Hepatic stellate cell (primary cell): ENCODE results near the gene CCNI2.

ENCODE experiments used
- DNase-seq: peaks from one replicate; pipeline ENCODE4 v3.0.0; 2011; ENCODE audit warnings: low spot score

Gene CCNI2

GRCh38 chr5:132765311-132766019, 18.2 kb downstream of the CCNI2 start:
- no peak for DNase-seq

GRCh38 chr5:132766020-132766805, 19.0 kb downstream of the CCNI2 start:
- no peak for DNase-seq

GRCh38 chr5:132766806-132767055, 19.5 kb downstream of the CCNI2 start:
- DNase-seq = no peak

GRCh38 chr5:132767150-132767549, 19.9 kb downstream of the CCNI2 start:
- no peak for DNase-seq

GRCh38 chr5:132768485-132768868, 21.3 kb downstream of the CCNI2 start:
- no peak for DNase-seq

GRCh38 chr5:132770476-132771159, 23.4 kb downstream of the CCNI2 start:
- DNase-seq = no peak

DNA sequence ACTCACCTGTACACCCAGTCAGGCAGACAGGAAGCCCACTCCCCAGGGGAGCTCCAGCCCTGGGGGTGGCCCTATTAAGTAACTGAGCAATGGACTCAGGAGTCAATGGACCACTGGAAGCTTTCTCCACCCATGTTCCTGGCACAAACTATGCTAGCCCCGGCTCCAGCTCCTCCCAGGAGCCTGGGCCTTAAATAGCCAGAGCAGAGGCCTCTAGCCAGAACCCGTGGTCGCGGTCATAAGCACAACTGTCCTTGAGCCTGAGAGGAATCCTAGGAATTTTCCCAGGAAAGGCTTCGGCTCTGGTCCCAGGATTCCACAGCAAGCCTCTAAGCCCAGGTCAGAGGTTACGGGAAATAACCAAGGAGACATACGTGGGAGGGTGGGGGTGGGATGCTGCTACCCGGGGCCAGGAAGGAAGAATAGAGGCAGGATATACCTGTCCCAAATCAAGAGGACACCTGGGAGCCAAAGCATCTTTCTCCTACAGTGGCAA, 24.3 kb downstream of the CCNI2 start:
- peak; percentile 93 for DNase-seq

DNA sequence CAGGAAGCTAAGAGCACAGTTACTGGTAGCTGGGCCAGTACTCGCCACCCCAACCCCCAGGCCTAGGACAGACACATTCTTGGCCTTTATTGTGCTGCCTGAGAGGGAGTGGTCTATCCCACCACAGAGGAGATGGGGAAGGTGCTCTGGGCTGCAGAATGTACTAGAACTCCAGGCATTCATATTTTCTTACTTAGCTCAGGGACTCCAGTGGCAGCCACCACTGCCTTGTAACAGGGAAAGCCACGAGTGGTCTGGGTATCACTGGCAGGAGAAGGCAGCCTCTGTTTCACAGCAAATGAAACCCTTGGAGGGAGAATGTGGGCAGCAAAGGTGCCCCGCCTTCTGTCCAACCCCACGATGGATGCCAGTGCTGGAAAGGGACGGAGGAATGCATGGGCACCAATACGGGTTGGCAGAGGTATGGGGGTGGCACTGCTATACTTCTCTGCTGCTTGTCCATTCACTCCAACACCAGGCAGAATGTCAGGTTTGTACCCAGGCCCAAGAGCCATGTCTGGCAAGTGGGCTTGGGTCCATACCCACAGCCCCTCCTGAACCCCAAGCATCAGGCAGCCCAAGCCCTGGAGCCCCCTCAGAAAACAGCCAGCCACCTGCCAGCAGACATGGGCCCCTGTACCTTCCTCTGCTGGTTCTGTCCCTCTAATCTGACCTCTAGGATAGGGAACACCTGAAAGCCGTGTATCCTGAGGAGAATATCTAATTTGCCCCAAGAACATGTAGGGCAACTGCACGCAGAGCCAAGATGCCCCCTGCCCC, 25.3 kb downstream of the CCNI2 start:
- no peak for DNase-seq

DNA sequence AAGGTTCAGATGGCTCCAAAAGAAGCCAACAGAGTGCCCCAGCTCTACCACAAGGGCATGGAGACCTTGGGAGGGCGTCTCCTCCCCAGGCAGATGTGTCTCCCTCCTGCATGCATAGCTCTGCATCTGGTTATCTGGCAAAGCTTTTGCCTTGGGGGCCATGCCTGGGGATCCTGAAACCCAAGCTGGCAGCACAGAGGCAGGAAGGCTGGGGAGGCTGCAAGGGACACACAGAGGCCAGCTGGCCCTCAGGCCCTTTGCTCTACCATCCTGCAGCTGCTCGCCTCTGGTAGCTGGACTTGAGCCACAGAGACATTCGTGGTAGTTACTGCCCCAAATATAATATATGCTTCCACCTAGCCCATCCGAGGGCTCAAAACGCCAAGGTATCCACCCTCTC, 25.9 kb downstream of the CCNI2 start:
- DNase-seq = no peak

DNA sequence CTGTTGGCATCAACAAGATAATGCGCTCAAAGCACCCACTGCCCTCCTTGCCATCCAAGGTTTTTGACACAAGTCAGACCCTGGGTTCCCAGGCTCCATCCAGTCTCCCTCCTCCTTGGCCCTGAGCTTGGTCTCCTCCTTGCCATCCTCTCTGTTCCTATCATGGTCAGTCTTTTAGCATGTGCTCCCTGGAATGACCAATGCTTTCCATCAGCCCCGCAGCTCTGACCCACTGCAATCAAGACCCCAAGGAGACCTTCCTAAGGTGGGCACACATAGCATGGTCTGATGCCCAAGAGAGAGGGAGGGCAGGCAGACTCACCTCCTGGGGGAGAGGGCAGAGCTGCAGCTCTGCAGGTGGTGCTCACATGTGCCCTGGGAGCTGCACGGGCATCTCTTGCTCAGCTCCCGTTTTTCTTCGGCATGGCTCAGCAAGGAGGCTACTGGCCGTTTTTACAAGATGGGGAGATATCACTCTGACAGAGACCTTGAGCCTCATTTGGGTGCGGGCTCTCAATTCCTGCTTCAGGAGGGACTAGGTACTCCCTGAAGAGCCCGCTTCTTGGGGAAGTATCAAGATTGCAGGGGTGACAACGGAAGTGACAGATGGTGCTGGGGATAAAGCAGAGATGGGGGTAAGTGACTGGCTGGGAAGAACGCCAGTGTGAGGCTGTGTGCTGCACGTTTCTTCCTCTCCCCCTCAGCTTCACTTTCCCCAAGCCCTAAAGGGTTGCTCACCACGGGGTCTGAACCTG, 26.6 kb downstream of the CCNI2 start:
- no peak for DNase-seq

GRCh38 chr5:132774406-132774805, 27.2 kb downstream of the CCNI2 start:
- DNase-seq = no peak

DNA sequence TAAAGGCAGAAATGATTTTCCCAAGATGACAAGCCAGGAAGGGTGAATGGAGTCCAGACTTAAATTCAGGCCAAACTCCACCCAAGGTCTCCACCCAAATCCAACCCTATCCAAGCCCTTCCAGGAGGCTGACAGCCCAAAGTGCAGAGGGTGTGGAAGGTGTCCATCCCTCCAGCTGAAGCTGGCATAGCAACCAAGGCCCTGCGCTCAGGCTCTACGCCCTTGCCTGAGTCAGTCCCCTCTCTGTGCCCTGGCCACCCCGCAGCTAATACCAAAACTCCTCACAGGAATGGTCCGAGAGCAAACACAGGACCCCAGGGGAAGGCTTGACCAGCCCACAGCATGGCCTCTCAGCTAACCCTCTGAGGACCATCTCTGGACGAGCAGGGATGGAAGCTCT, 27.7 kb downstream of the CCNI2 start:
- DNase-seq = no peak

DNA sequence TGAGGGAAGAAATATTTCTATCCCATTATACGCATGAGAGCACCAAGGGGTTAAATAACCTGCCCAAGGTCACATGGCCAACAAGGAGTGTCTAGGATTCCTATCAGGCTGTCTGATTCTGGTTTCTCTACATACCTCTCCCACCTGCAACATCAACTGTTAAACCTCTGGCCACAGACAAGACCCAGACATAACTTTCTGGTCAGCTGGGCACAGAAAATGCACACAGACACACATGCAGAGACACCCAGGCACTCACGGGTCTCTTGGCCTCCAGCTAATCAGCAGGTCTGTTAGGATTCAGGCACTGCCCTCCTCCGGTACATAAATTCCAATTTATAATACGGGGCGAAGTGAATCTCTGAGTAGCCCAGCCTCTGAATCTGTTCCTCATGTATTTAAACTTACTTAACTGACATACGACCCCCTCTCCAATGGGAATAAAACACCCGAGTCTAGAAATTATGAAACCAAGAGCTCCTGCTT, 28.3 kb downstream of the CCNI2 start:
- DNase-seq = no peak

DNA sequence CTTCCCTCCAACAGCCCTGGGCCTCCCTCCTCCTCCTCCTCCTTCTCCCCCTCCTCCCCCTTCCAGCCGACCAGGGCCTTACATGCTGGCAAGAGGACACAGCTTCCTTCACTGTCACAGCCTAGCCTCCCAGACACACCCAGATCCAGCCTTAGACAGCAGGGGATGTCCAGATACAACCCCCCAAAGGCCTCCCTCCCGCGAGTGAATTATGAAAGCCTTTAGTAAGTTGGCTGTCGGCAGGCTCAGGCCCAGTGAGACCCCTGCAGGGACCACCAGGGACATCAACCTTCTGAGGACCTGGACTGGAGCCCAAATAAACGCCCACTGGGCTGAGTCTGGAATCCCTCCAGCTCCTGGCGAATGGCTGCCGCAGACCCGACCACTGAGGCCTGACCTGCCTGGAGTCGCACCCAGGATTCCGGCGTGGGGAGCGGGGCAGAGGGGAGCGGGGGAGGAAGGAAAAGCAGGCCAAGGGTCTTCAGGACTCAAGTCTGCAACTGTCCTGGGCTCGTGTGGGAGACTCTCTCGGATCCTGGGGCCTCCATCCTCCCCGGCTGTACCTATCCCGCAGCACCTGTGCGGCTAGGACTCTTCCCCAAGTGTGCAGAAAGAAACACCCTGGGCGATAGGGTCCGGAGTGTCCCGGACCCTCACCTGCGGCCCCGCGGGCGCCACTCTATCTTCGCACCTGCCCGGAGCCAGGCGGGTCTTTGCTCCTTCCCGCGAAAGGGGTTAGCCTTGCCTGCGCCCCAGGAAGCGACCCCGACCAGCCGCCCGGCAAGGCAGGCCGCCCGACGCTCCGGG, 29.1 kb downstream of the CCNI2 start:
- peak; percentile 66 for DNase-seq

DNA sequence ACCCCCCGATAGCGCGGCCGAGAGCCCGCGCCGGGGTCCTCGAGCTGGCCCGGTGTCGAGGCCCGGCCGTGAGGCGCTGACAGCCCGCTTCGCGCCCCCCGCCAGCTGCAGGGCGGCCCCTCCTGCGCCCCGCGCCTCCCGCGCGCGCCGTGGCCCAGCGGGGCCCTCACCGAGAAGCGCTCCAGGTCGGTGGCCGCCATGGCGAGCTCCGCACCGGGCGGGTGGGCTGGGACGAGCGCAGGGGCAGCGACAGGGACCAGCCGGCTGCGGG, 29.6 kb downstream of the CCNI2 start:
- no peak for DNase-seq

GRCh38 chr5:132777209-132778069, 30.2 kb downstream of the CCNI2 start, which contains the start of gene SEPTIN8:
TSS of gene SEPTIN8 (minus strand) at chr5:132777239. CDS start at chr5:132777137, 102 bp downstream.
- DNase-seq = peak; percentile 69

GRCh38 chr5:132778129-132778528, 30.9 kb downstream of the CCNI2 start:
- DNase-seq = no peak

DNA sequence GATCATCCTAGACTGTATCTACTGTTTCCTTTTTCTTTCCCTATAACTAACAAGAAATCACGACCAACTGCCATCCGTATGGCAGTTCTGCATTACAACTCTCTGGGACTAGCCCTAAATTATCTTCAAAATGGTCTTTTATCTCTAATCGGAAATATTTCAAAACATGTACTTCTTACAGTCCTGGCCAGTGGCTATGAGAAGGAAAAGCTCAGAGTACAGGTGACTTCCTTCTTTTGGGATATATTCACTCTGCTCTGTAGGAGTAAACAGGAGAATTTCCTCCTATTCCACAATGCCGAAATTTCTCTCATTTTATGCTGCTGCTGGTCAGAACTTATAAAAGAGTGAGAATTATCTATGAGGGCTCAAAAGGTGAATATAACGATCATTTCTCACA, 31.6 kb downstream of the CCNI2 start:
- no peak for DNase-seq

GRCh38 chr5:132779961-132780360, 32.7 kb downstream of the CCNI2 start:
- DNase-seq = no peak

- DNase-seq = no peak
These were observed 33.4 kb downstream of the CCNI2 start for GRCh38 chr5:132780577-132780976.
